ENCODE measurements around the gene PCDHA1. TPM values are rescaled to one million over a fixed set of nuclear protein-coding genes. Genes with fewer than 3 reads are reported as not detected.

PCDHA1 gene
- total and polyA plus RNA-seq, 2 donors (not counting 3 experiments of a cell fraction or from before 2014, with no cell fraction given), result 0.04 TPM; not detected in 1

GRCh38 chr5:140927228-140927573, 141.3 kb downstream of the PCDHA1 start:
- no peaks in the 10 kb centered on the region for H3K9me3 ChIP-seq (replicated peaks; ENCODE audit: control insufficient read depth, insufficient read depth, low read length)
- ChIA-PET POLR2A (no interaction called here), CTCF (interaction anchor here (0.9 to 2.4 kb wide), 8 partner anchors 9 to 113 kb away, joined by 3 to 34 read pairs (median 4); no protein-coding TSS in a partner anchor)
- H3K9ac ChIP-seq (replicated peaks; ENCODE audit: extremely low read depth, insufficient read depth, low read length), result no peak overlapping the region
- no peaks in the 10 kb centered on the region for H3K36me3 ChIP-seq (ENCODE audit: control insufficient read depth in 2 of 2, extremely low read depth in 1 of 2, insufficient read depth in 2 of 2, low read length in 2 of 2)
- peaks cover 23 to 25% of the 10 kb centered on the region in 2 experiments for H3K27me3 ChIP-seq (ENCODE audit: control insufficient read depth in 2 of 2, insufficient read depth in 2 of 2, low read length in 2 of 2)
- no peaks in the 10 kb centered on the region for H3K79me2 ChIP-seq (ENCODE audit: control insufficient read depth, insufficient read depth, low read length)
- TF ChIP-seq CTCF (IDR thresholded peaks at IDR 0.05; ENCODE audit: extremely low read depth in 1 of 2, insufficient read depth in 1 of 2, low read depth in 1 of 2, low read length in 2 of 2) (no peak), EZH2 (IDR thresholded peaks at IDR 0.05; ENCODE audit: borderline replicate concordance, low read depth, low read length, severe bottlenecking) (peak; percentile 10)
- peak overlapping the region; percentile 3 for H3K4me2 ChIP-seq (ENCODE audit: insufficient read depth, low read length)
- dilution Hi-C loops (cut with MboI; ENCODE audit: extremely low pct_ligation_motif_present, low sequenced_read_pairs), result no loop called here
- FAIRE-seq, result no peak
- H3K4me1 ChIP-seq (ENCODE audit: control insufficient read depth, extremely low read depth, insufficient read depth, low read length), result peaks cover 2% of the 10 kb centered on the region
- H2AFZ ChIP-seq (ENCODE audit: low read depth, low read length), result peak overlapping the region; percentile 69
- no peaks in the 10 kb centered on the region for H4K20me1 ChIP-seq (replicated peaks; ENCODE audit: control insufficient read depth, extremely low read depth, insufficient read depth, low read length)
- H3K27ac ChIP-seq (ENCODE audit: insufficient read depth, low read depth, low read length), result no peak overlapping the region
- intact Hi-C loops (cut with micrococcal nuclease), result loop anchor here (5.0 kb wide), 1 partner anchor 45 kb away; the partner anchor contains the start of gene PCDHA13
- no peak for DNase-seq (ENCODE audit: low read depth, low spot score)
- H3K4me3 ChIP-seq (replicated peaks in 1 of 3; ENCODE audit: insufficient read depth in 1 of 3, low read depth in 1 of 3, low read length in 3 of 3), result peak overlapping the region in 2 of 3 experiments; percentile 1 to 23
- no peaks in the 10 kb centered on the region for H3K9me1 ChIP-seq (replicated peaks; ENCODE audit: control insufficient read depth, extremely low read depth, insufficient read depth, low read length)
- no TSS peak for BruUV-seq (replicated peaks)

- DNase-seq (ENCODE audit: low read depth, low spot score), result no peak
- Histone ChIP-seq H3K9ac (replicated peaks; ENCODE audit: extremely low read depth, insufficient read depth, low read length) (no peak overlapping the region), H4K20me1 (replicated peaks; ENCODE audit: control insufficient read depth, extremely low read depth, insufficient read depth, low read length) (no peaks in the 10 kb centered on the region), H3K36me3 (ENCODE audit: control insufficient read depth in 2 of 2, extremely low read depth in 1 of 2, insufficient read depth in 2 of 2, low read length in 2 of 2) (no peaks in the 10 kb centered on the region), H3K4me2 (ENCODE audit: insufficient read depth, low read length) (no peak overlapping the region), H2AFZ (ENCODE audit: low read depth, low read length) (no peak overlapping the region), H3K9me1 (replicated peaks; ENCODE audit: control insufficient read depth, extremely low read depth, insufficient read depth, low read length) (no peaks in the 10 kb centered on the region), H3K4me1 (ENCODE audit: control insufficient read depth, extremely low read depth, insufficient read depth, low read length) (no peaks in the 10 kb centered on the region), H3K9me3 (replicated peaks; ENCODE audit: control insufficient read depth, insufficient read depth, low read length) (no peaks in the 10 kb centered on the region), H3K27me3 (ENCODE audit: control insufficient read depth in 2 of 2, insufficient read depth in 2 of 2, low read length in 2 of 2) (peaks cover 0 to 3% of the 10 kb centered on the region in 2 experiments), H3K79me2 (ENCODE audit: control insufficient read depth, insufficient read depth, low read length) (no peaks in the 10 kb centered on the region), H3K27ac (ENCODE audit: insufficient read depth, low read depth, low read length) (no peak overlapping the region), H3K4me3 (replicated peaks in 1 of 3; ENCODE audit: insufficient read depth in 1 of 3, low read depth in 1 of 3, low read length in 3 of 3) (no peak overlapping the region)
- dilution Hi-C loops (cut with MboI; ENCODE audit: extremely low pct_ligation_motif_present, low sequenced_read_pairs), result no loop called here
- BruUV-seq (replicated peaks), result no TSS peak
- CTCF ChIA-PET, result interaction anchor here (0.6 to 2.7 kb wide), 2 partner anchors 8 to 148 kb away, joined by 3 to 19 read pairs; no protein-coding TSS in a partner anchor
- intact Hi-C loops (cut with micrococcal nuclease), result no loop called here
- FAIRE-seq, result no peak
- POLR2A ChIA-PET, result no interaction called here
- TF ChIP-seq POLR2AphosphoS5 (IDR thresholded peaks at IDR 0.05; ENCODE audit: insufficient read depth, low read depth, low read length), result no peak
- TF ChIP-seq FOS (IDR thresholded peaks at IDR 0.05; ENCODE audit: borderline replicate concordance, insufficient read depth, low read length), result no peak
- TF ChIP-seq EZH2 (IDR thresholded peaks at IDR 0.05; ENCODE audit: borderline replicate concordance, low read depth, low read length, severe bottlenecking), result no peak
- TF ChIP-seq JUN (IDR thresholded peaks at IDR 0.05; ENCODE audit: borderline replicate concordance, insufficient read depth, insufficient read length, low read depth), result no peak
- TF ChIP-seq MAX (IDR thresholded peaks at IDR 0.05; ENCODE audit: insufficient read depth, insufficient read length), result no peak
- no peak for TF ChIP-seq CTCF (IDR thresholded peaks at IDR 0.05; ENCODE audit: extremely low read depth in 1 of 2, insufficient read depth in 1 of 2, low read depth in 1 of 2, low read length in 2 of 2)
- no peak for TF ChIP-seq MYC (IDR thresholded peaks at IDR 0.05; ENCODE audit: low read depth, low read length)
- no peak for TF ChIP-seq POLR2A (IDR thresholded peaks at IDR 0.05; ENCODE audit: low read depth, low read length)
- no peak for TF ChIP-seq GATA2 (IDR thresholded peaks at IDR 0.05; ENCODE audit: insufficient read depth, insufficient read length, low read depth, low read length)
Observed at GRCh38 chr5:140934964-140935606, 149.1 kb downstream of the PCDHA1 start.
